NCI-H748 treated with DMSO at 0.1 percent for 48 hours (cell line): ENCODE data around the gene CPNE7.
"Not testable (repeated sequence)": the region's sequence is repeated elsewhere in the genome, so short reads cannot be mapped to it uniquely, and the experiment has no call there.

ENCODE experiments used
- DNase-seq: peaks from one replicate; lab custom pipeline; 2025; lab: John Stamatoyannopoulos, UW

Gene CPNE7

GRCh38 chr16:89624777-89625761 is 49.5 kb downstream of the CPNE7 start:
- DNase-seq: no peak

- DNase-seq: no peak
Observed at GRCh38 chr16:89629827-89630610, 54.5 kb downstream of the CPNE7 start.

DNA sequence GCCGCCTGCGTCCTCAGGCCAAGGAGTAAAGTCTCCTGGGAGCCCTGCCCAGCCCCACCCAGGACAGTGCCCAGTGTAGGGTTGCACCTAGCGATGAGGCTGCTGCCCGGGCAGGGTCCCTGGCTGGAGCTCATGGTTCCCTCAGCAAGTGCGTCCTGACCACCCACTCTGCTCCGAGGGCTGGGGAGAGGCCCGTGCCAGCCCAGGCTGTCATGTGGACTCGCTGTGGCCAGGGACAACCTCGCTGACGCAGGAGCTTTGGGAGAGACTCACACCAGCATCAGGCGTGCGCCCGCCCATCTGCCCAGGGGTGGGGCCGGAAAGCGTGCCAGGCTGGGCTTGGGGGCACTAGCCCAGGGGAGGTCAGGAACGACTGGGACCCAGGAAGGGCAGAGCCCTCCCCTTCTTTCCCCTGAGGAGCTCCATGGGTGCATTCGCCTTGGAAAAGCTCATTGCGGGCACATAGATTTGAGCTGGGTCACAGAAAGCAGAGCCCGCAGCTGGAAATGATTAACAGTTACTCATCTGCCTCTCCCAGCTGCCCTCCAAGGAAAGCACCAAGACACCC is 57.6 kb downstream of the CPNE7 start:
- DNase-seq: no peak

DNA sequence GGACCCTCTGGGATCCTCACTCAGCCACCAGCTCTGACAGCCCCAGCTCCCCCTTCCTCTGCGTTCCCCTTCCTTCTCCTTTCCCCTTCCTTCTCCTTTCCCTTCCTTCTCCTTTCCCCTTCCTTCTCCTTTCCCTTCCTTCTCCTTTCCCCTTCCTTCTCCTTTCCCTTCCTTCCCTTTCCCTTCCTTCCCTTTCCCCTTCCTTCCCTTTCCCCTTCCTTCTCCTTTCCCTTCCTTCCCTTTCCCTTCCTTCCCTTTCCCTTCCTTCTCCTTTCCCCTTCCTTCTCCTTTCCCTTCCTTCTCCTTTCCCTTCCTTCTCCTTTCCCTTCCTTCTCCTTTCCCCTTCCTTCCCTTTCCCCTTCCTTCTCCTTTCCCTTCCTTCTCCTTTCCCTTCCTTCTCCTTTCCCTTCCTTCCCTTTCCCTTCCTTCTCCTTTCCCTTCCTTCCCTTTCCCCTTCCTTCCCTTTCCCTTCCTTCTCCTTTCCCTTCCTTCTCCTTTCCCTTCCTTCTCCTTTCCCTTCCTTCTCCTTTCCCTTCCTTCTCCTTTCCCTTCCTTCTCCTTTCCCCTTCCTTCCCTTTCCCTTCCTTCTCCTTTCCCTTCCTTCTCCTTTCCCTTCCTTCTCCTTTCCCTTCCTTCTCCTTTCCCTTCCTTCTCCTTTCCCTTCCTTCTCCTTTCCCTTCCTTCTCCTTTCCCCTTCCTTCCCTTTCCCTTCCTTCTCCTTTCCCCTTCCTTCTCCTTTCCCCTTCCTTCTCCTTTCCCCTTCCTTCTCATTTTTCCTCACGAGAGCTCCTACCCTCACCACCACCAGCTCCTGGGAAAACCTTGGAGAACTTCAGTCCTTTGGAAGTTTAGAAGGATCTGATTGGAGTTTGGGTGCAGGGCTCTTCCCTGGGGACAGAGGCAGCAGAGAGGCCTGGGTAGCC is 59.2 kb downstream of the CPNE7 start:
- not testable (repeated sequence) for DNase-seq

DNA sequence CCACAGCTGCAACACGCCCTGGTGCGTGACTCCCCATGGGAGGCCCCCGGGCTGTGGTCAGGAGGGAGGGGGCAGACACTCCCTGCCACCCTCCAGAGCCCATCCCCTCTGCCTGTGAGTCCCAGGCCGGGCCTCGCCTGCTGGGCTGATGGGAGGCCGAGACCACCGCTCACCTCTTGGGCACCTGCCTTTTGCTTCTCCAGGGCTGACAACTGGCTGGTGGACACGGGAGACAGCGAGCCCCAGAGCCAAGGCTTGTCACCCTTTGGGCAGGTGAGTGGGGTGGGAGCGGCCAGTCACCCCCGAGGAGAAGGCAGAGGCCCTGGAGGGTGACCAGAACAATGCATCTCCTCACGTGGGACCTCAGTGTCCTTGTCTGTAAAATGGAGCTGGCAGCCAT is 61.1 kb downstream of the CPNE7 start:
- DNase-seq: no peak

DNA sequence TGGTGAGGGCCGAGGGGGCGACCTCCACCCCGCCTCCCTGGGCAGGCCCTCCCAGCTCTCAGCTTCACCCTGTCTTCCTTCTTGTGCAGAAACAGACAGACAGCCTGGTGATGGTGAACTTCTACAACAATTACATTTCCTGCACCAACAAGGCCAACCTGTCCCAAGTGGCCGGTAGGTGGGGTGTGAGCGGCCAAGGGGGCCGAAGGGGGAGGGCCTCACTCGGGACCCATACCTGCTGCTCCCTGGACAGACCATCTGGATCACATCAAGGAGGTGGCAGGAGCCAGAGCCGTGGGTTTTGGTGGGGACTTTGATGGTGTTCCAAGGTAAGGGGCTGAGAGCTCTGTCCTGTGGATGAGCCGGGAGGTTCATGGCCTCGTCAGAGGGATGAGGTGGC is 61.8 kb downstream of the CPNE7 start:
- no peak for DNase-seq

DNA sequence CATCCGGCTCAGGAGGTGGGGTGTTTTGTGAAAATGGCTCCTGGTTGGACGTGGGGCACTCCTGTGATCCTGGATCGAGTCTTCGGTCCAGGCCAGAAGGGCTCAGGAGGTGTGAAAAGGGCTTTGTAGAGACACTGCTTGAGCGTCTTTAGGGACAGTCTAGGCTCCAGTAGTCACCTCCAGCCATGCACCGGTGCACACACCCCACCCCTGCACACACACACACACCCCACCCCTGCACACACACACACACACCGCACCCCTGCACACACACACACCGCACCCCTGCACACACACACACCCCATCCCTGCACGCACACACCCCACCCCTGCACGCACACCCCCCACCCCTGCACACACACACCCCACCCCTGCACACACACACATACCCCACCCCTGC is 62.9 kb downstream of the CPNE7 start:
- DNase-seq: no peak

DNA sequence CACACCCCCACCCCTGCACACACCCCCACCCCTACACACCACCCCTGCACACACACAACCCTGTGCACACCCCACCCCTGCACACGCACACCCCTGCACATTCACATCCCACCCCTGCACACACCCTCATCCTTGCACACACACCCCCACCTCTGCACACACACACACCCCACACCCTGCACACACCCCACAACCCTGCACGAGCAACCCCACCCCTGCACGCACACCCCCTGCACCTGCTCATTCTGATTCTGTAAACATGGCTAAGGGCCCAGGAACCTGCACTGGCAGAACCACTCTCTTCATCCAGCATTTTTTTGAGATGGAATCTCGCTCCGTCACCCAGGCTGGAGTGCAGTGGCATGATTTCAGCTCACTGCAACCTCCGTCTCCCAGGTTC is 63.8 kb downstream of the CPNE7 start:
- no peak for DNase-seq

- DNase-seq: no peak
Observed at GRCh38 chr16:89641458-89642119, 66.0 kb downstream of the CPNE7 start.

GRCh38 chr16:89642574-89642973 is 67.0 kb downstream of the CPNE7 start:
- DNase-seq: no peak

DNA sequence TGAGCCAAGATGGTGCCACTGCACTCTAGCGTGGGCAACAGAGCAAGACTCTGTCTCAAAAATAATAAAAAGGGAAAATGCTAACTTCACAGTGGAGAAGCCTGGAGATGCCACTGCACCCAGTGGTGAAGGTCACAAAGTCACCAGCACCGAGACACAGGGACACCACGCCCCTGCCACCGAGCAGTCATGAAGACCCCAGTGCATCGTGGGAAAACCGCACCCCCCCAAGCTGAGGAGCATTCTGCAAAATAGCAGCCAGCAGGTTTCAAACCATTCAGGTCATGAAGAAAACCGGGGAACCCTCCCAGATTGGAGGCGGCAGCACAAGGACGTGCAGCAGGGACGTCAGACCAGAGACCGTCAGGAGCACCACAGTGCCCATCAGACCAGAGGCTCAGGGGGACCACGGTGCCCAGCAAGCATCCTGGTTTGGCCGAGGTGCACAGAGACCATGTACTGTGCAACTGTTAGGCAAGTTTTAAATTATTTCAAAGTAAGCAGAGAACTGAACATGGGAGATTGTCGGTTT is 68.3 kb downstream of the CPNE7 start:
- no peak for DNase-seq

DNA sequence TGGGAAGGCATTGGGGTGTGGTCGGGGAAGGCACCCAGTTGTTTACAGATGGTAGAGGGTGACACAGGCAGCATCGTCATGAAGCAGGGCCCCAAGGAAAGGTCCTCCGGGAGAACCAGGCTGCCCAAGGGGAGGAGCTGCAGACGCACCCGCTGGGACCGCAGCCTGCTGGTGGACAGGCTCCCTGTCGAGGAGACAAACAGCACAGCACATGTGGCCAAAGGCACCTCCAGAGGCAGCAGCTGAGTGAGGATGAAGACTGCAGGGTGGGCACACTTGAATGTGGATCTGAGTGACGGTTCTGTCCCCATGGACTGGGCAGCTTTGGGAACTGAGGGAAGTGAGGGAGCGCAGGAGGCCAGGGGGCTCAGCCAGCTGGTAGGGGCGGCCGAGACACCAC is 69.6 kb downstream of the CPNE7 start:
- no peak for DNase-seq

DNA sequence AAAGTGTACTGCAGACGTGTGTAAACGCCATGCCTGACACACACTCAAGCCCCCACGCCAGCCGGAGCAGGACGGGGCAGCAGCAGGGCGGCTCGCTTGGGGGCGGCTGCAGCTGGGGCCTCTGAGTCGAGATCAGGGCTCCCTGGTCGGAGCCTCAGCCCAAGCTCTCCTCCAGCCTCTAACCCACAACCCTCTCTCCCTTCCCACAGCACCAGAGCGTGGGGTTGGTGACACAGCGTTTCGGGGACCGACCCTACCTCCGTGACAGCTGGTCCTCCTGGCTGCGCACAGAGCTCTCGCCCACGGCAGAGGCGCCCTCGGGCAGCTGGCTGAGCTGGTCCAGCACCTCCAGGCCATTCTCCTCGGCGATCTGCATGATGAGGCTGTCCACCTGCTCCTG is 70.7 kb downstream of the CPNE7 start:
- DNase-seq: no peak
